ENCODE data around the gene CARD14.
"Not testable (repeated sequence)": the region's sequence is repeated elsewhere in the genome, so short reads cannot be mapped to it uniquely, and the experiment has no call there.

The CARD14 gene

GRCh38 chr17:80254396-80255251 lies 84.8 kb downstream of the CARD14 start:
- peak; percentile 96 for DNase-seq

GRCh38 chr17:80256034-80256350 lies 86.2 kb downstream of the CARD14 start:
- no peak for DNase-seq

- DNase-seq: no peak
Observed at GRCh38 chr17:80257716-80258213, 87.9 kb downstream of the CARD14 start.

- DNase-seq: not testable (repeated sequence)
Observed at GRCh38 chr17:80258296-80258695, 88.5 kb downstream of the CARD14 start.
